NB4 (cell line): Measurements from ENCODE around the gene NEU4.

Experiments used
- CTCF ChIP-seq: IDR thresholded peaks from one replicate; pipeline ENCODE4 v1.5.1; 2012; ENCODE audit warnings: low read depth, low read length
- POLR2A ChIP-seq: IDR thresholded peaks from 2 replicates; pipeline ENCODE4 v1.6.1; 2011; ENCODE audit warnings: mild to moderate bottlenecking; ENCODE audit not compliant: insufficient read length; ENCODE audit errors: extremely low read depth
- TF ChIP-seq, protein P1 (sequence below): IDR thresholded peaks from 2 replicates; pipeline ENCODE4 v1.6.1; 2011; ENCODE audit warnings: low read depth, low read length

DNA sequence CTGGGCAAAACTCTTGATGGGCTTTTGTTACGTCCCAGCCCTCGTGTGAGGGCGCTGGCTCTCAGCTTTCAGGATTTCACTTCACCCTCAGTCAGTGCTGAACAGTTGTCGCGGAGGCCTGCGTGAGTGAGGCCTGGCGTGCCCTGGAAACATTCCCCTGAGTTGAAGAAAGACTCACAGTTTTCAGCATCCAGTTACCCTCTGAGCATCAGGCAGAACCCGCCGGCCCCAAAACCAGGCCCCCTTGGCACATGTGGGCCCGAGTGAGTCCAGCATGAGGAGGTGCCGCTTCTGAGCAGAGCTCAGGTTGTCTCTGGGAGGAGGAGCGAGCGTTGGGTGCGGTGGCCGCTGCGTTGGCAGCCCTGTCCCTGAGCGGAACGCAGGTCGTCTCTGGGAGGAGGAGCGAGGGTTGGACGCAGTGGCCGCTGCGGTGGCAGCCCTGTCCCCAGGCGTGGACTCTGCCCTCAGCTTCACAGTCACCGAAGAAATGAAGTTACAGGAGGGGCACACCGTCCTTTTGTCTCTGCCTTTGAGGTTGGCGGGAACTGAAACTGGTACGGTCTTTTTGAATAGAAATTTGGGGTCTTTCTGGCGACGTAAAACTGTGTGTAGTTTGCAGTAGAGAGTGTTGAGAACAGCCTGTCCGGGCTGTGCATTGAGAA lies at the start of gene NEU4:
- no peak for TF ChIP-seq CTCF
- no peak for TF ChIP-seq POLR2A
- TF ChIP-seq, protein P1, sequence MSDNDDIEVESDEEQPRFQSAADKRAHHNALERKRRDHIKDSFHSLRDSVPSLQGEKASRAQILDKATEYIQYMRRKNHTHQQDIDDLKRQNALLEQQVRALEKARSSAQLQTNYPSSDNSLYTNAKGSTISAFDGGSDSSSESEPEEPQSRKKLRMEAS: no peak
